Hematopoietic multipotent progenitor cell treated with erythropoietin and hydrocortisone succinate and interleukin-3 and kit ligand, for 17 days (in vitro differentiated cells): Measurements from ENCODE around the gene DTX1.
A peak's percentile ranks its signal among the peaks of the same experiment; 100 is the strongest.

Source experiments
- DNase-seq: peaks from one replicate; pipeline ENCODE4 v3.0.0-alpha.2; 2015; ENCODE audit warnings: low spot score

Gene DTX1

GRCh38 chr12:113056631-113057488 lies at the start of gene DTX1:
Gene DTX1 (plus strand): TSS chr12:113056730. CDS start chr12:113058193, 1,463 bp downstream.
- DNase-seq = no peak

- DNase-seq = no peak
These were observed 49.4 kb upstream of the DTX1 start for GRCh38 chr12:113007166-113007565.

- no peak for DNase-seq
These were observed 45.8 kb upstream of the DTX1 start for GRCh38 chr12:113010701-113011100.

GRCh38 chr12:113014565-113014964 lies 42.0 kb upstream of the DTX1 start:
- DNase-seq = no peak

GRCh38 chr12:113016796-113017195 lies 39.7 kb upstream of the DTX1 start:
- DNase-seq = no peak

GRCh38 chr12:113019025-113019424 lies 37.5 kb upstream of the DTX1 start:
- DNase-seq = no peak

GRCh38 chr12:113021500-113021899 lies 35.0 kb upstream of the DTX1 start:
- no peak for DNase-seq

- no peak for DNase-seq
These were observed 33.8 kb upstream of the DTX1 start for GRCh38 chr12:113022563-113023297.

GRCh38 chr12:113027726-113028125 lies 28.8 kb upstream of the DTX1 start:
- no peak for DNase-seq

GRCh38 chr12:113030875-113031525 lies 25.5 kb upstream of the DTX1 start:
- DNase-seq = no peak

GRCh38 chr12:113039911-113040445 lies 16.6 kb upstream of the DTX1 start:
- no peak for DNase-seq

- no peak for DNase-seq
These were observed 15.8 kb upstream of the DTX1 start for GRCh38 chr12:113040722-113041171.

- no peak for DNase-seq
These were observed 15.0 kb upstream of the DTX1 start for GRCh38 chr12:113041560-113041959.

- DNase-seq = no peak
These were observed 13.3 kb upstream of the DTX1 start for GRCh38 chr12:113043240-113043639.

GRCh38 chr12:113044516-113044915 lies 12.0 kb upstream of the DTX1 start:
- no peak for DNase-seq

- DNase-seq = peak; percentile 52
These were observed 7.8 kb upstream of the DTX1 start for GRCh38 chr12:113048716-113049127.

- no peak for DNase-seq
These were observed 6.4 kb upstream of the DTX1 start for GRCh38 chr12:113049976-113050742.

GRCh38 chr12:113050795-113051194 lies 5.7 kb upstream of the DTX1 start:
- DNase-seq = no peak

GRCh38 chr12:113051759-113052158 lies 4.8 kb upstream of the DTX1 start:
- DNase-seq = no peak

GRCh38 chr12:113052326-113052725 lies 4.2 kb upstream of the DTX1 start:
- DNase-seq = no peak

- no peak for DNase-seq
These were observed 1.5 kb upstream of the DTX1 start for GRCh38 chr12:113054948-113055486.
